GM21515 (cell line): Measurements from ENCODE around the gene RPRD1B.

ENCODE experiments used
- ATAC-seq: cut with Tn5 transposase; IDR thresholded peaks from one replicate; pipeline ENCODE4 v1.9.1; 2021; ENCODE audit not compliant: unreplicated experiment

The RPRD1B gene

DNA sequence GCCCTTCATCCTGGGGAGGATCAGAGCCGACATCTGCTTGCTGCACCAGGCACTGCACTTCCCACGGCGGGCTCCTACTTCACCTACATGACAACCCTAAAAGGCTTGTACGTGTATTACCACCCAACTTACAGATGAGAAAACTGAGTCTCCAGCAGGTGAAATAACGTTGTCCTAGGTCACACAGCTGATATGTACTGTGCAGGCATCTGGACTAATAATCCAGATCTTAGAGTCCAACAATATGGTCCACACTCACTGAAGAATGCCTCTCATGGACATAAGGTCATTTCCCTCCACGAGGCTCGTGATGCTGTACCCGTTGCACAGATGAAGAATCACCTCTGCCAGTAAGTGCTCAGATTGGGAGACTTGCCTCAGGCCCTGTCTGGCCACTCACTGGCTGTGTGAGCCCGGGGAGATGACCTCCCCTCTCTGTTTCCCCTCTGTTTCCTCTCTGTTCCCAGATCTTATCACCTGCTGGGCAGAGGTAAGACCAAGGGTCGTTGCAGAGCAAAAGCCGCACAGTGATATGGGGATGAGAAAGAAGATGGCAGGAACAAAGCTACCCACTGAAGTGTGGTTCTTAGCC is 99.5 kb downstream of the RPRD1B start:
- ATAC-seq = no peak

DNA sequence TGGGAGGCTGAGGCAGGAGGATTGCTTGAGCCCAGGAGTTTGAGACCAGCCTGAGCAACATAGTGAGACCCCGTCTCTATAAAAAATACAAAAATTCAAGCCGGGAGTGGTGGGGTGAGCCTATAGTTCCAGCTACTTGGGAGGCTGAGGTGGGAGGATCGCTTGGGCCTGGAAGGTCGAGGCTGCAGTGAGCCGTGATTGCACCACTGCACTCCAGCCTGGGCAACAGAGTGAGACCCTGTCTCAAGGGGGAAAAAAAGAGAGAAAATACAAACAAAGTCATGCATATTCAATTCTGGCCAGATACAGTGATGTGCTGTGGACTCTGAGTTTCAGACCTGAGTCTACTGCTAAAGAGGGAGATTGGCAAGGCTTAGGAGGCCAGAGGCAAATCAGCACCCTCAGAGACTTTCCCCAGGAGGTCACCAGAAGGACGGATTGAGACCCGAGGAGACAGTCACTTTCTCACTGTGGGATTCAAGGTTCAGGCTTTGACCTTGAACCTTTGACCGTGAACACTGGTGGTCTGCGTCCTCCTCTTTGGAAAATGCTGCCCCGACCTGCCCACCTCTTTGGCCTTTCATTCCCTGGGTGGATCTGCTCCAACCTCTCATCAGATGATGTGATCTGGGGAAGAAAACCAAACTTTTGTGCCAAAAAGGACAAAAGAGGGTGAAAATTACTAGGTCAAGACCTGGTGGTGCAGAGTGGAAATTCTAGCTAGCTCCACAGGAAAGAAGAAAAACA is 100.3 kb downstream of the RPRD1B start:
- ATAC-seq = no peak

DNA sequence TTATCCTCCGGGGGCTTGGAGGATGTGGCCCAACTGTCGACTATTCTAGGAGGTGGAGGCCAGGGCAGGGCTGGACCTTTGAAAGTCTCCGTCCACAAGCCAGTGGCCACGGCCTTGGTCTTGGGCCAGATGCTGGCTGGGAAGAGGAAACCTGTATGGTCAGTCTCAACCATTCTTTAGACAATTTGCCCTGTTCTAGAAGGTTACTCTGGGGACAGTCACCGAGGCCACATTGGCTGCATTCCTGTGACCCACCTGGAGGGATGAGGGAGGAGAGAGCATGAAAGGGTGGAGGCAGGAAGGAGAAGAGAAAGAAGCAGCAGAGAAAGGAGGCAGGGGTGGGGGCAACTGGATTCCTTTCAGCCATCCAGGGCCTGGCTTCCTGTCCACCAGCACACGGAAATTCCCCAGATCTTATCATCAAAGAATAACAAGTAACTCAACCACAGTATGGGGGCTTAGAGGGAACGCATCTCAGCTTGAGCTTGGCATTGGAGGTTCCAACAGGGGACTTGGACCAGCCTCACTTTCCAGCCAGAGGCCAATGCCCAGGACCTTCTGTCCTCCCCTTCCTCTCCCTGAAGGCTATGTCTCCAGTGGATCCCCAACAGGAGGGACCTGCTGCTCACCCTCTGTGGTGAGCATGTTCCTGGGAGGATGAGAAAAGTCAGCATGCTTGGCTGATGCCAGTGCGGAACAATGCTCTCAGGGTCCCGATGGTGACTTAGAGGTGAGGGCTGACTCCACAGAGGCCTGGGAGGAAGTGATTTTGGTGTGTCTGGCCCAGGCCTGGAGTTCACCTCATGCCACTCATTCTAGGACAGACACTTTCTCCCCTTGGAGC is 101.1 kb downstream of the RPRD1B start:
- no peak for ATAC-seq

DNA sequence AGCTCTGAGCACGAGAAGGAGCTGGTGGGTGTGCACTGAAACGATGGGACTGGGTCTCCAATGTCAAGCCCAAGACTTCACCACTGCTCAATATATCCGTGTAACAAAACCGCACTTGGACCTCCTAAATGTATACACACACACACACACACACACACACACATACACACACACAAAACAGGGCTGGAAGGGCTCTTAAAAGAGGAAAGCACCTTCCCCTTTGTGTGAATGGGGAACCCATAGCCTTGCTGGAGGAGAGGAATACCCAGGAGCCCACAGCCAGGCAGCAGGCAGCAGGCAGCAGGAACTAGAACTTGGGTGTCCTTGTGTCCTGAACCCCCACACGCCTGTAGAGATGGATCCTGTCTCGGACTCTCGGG is 101.7 kb downstream of the RPRD1B start:
- no peak for ATAC-seq

DNA sequence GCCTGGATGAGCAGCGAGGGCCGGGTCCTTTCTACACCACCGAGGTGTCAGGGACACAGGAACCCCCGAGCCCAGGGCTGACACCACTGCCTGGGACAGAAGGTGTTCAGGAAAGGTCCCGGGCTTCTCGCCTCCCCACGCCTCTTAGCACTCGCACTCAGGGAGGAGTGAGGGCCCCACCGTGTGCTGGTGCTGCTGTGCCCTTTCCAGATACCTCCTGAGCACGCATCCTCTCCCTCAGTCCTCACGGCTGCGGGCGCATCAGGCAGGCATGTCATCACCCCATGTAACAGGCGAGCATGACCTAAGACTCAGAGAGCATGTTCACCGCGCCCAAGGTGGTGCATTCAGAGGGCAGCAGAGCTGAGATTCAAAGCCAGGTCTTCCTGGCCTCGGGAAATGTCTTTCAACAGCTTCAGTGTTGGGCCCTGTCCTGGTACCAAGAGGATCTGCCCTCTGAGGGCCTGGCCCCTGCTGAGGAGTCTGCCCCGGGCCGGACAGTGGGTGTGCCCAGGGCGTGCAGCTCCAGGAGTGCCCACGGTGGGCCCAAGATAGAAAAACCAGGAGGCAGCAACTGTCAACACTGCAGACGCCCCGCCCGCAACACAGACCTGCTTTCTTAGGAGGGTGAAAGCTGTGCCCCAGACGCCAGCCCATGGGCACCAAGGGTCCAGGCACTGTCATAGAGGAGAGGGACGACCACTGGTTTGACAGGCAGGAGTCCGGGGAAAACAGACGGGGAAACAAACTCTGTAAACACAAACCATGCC is 102.3 kb downstream of the RPRD1B start:
- no peak for ATAC-seq

DNA sequence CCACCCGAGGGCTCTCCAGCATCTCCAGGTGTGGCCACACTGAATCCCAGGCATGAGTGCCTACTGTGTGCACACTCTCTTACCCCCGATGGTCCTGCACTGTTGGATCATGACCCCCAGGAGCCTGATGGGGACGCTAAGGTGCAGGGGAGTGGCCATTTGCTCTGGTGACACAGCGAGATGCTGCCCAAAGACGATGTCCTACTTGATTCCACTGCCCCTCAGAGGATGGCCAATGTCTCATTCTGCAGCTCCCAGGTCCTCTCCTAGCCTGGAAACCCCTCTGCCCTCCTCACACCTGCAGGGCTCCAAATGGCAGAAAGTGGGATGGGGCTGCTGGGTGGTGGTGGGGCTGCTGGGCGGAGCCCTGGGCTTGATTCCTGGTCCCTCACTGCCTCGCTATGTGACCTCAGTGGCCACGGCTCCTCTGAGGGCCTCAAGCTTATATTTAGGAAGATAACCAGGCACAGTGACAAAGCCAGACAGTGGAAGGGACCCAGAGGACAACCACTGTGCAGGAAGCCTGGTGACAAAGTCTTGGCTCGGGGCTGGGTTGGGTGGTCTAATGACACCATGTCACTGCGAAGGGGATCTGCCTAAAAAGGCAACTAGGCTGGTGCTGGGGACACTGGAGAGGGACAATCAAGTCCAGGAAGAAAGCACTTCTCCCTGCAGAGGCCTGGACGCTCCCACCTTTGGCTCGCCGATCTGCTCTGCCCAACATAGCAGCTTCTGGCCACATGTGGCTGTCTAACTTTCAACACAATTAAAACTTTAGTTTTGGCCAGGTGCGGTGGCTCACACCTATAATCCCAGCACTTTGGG is 103.1 kb downstream of the RPRD1B start:
- no peak for ATAC-seq

DNA sequence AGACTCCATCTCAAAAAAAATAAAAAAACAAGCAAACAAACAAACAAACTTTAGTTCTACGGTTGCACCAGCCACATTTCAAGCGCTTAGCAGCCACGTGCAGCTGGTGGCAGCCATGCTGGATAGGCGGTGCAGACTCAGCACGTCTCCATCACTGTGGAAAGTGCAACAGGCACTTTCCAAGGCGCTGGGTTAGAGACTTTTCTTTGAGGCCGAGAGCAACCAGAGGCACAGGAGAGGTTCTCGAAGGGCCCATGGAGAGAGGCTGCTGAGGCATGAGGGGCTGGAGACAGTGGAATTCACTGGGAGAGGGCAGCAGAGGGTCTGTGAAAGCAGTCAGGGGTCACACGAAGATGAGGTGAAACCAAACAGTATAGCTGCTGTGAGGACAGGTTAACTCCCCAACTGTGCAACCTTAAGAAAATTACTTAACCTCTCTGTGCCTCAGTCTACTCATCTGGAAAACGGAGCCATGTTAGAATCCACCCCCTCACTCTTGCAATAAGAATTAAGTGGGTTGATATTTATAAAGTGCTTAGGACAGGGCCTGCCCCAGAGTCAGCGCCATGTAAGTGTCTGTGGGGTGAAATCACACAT is 104.0 kb downstream of the RPRD1B start:
- ATAC-seq = no peak

DNA sequence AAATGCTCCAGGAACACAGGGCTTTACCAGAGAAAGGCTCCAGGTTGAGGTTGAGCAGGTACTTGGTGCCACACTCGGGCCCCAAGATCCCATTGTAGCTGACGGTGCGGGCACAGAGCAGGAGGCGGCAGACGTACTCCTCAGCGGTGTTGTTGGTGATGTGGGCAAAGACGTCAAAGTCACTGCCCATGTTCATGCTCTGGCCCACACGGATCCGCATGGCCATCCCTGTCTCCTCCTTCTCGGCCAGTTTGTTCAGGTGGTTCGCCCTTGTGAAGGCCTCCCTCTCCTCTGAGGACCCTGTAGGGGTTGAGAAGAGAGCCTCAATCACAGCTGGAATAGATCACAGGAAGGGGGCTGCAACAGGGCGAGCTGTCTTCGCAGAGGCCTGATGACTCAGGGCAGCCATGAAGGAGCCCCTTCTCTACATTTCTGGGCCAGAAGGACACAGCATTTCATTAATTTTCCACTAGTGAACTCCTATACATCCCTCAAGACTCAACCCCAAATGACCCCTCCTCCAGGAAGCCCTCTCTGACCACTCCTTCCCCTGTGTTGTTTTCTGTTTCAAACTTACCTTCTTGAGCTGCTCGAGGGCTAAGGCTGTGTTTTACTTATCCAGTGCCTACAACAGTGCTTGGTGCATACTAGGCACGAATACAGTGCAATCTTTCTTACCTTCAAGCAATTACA is 104.7 kb downstream of the RPRD1B start:
- no peak for ATAC-seq

DNA sequence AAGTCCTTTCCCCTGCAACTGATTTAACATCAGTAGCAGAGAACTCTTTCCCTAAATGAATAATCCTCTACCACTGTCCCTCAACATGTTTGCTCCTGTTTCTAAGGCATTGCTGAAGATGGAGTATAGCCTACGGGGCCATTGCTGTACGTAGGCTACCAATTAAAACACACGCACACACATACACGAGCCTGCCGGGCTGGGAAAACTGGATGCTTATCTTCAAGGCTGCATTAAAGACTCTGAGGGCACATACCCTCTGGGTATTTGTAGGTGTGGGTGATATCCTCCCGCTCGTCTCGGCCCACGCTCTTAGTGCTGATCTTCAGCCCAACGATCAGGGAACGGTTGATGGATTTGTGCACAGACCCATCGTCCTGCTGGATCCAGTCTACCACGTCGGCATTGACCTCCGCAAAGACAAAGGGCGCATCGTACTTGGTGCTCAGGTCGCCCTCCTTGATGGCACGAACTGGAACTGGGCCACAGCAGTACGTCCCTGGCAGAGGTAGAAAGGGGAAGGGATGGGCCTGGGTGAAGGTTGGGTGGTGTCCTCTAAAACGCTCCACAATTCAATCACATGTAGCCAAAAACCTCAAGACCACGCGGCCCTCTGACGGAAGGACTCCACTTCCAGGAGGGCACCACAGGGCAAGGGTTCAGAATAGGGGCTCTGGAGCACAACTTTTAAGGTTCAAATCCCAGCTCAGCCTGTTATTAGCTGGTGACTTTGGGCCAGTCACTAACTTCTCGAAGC is 105.8 kb downstream of the RPRD1B start:
- ATAC-seq = no peak

DNA sequence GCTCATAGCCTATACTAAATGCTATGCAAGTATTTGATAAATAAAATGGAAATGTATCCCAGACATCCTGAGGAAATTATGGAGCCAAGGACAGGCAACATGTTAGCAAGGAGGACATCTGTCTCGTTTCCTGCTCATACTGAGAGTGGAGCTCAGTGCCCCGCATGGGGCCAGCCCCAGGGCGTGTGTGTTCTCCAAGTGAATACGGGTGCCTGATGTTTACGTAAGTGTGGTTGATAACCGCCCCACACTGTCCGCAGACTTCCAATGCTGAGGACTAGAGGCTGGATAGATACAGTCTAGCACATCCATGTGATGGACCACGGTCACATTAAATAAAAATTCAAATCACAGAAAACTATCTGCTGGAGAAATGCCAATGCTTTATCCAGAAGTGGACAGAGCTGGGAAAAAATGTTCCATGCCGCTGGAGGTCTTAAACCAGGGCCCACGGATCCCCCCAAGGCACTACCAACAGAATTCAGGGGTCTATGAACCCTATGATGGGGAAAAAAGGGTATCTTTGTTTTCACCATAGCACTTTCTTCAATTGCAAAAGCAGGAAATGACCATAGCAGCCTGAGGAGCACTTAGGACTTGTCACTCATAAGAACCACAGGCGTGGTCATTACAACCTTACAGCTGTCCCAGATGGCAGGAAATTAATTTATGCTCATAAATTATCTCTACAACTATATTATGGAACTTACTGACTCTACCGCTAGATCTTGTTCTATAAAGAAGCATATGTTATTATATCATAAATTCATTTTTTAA is 106.6 kb downstream of the RPRD1B start:
- no peak for ATAC-seq

DNA sequence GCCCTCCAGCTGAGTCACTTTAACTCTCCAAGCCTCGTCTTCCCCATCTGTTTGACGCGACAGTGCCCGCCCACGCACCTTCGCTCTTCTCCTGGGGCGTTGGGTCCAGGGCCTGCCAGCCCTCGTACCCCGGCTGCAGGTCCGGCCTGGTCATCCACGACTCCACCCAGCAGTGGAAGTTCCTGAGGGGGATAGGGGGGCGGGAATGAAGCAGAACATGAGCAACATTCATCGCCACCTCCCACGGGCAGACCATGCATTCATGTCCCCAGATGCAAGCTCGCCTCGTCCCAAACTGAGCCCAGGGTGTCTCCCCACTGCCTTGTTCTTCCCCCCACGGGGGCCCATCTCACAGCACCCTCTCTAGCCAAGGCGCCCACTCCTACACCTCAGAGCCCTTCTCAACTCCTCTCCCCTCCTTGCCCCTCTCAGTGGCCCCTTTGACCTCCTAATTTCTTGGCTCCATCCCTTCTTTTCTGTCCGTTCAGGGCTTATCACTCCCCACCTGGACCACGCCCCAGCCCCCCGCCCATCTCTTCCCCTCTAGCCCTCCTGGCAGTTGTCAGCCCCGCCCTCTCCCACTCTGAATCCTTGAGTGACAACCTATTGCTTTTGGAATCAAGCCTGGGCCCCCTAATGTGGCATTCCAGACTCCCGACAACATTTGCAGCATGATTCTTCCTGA is 107.8 kb downstream of the RPRD1B start:
- ATAC-seq = no peak
